Activated CD4-positive, alpha-beta T cell treated with anti-CD3 and anti-CD28 coated beads, Interleukin-2, amount 50 U/mL, for 4 hours (primary cell): ENCODE data around the gene PLCL2.
A peak's percentile ranks its signal among the peaks of the same experiment; 100 is the strongest.

Experiments used
- DNase-seq, 2 experiments: peaks; one replicate each; pipeline ENCODE4 v3.0.0-alpha.2; 2020

PLCL2 gene

GRCh38 chr3:16896094-16896627, 11.4 kb downstream of the PLCL2 start:
- no peak for DNase-seq

DNA sequence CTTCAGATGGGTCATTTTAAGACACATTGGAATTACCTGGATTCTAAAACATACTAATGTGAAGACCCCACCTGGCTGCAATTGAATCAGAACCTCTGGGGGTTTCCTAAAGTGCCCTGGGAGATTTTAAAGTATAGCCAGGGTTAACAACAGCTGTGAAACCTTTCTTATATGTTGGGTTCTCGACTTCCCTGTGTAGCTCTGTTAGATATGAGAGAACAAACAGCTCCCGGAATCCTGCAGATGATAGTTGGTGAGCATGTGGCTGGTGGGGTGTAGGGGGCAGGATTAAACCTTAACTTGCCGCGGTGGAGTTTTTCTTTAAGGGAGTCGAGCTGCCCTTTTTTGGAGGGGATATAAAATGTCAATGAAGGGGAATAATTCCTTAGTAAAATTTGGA, 12.1 kb downstream of the PLCL2 start:
- DNase-seq, result no peak

DNA sequence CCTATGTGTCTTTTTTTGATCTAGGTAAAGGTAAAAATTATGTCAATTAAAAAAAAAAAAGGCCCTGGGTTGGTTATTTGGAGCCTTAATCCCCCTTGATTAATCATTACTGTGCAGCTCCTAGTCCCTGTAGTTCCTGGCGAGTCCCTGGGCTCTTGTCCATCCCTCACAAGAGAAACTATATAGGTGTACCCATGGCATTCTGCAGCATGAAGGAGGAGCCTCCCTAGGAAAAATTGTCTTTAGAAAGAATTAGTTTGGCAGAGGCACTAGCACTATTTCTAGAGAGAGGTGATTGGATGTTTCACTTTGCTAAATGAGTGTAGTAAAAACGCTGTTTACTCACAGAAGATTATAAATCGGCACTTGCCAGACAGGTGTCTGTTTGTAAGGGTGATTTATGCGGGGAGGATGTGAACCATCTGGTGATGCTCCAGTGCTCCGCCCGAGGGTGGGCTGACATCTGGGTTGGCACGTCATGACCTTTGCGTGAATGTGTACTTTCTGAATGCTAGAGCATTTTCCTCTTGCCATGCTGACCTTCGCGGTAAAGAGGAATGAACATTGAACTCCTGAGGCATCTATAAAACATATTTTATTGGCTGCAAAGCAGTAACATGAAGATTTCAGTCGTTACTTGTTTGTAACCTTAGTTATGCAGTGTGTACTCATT, 12.6 kb downstream of the PLCL2 start:
- DNase-seq, result no peak

DNA sequence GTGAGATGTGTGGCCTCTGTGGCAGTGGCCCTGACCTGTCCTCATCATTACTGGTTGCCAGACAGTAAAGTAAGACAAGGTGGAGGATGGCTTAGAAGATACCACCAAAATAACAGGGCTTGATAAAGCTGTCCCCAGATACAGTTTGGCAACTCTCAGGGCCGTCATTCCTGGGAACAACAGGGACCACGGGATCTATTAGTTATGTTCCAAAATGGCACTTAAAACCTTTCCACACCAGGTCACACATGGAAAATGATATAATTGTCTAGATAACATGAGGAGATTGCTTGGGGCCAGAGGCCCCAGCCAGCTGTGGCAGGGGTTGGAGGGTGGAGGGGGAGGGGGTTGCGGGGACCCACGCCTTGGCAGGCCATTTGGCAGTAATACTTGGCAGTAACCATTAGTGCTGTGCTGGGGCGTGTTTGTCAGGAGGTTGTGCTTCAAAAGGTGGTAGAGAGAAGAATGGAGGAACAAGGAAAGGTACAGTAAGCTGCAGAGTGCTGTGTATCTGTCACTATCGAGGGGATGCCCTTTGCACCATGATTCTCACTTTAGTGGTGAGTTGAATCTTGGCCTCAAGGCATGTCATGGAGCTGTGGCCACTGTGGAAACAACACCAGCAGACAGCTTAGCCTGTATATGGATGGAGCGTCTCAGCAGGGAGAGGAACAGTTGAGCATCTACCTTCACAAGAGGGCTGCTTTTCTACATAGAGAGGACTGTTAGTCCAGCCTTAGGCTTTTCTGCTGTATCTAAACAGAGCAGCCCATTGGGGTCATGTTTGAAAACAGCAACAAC, 14.0 kb downstream of the PLCL2 start:
- no peak for DNase-seq

DNA sequence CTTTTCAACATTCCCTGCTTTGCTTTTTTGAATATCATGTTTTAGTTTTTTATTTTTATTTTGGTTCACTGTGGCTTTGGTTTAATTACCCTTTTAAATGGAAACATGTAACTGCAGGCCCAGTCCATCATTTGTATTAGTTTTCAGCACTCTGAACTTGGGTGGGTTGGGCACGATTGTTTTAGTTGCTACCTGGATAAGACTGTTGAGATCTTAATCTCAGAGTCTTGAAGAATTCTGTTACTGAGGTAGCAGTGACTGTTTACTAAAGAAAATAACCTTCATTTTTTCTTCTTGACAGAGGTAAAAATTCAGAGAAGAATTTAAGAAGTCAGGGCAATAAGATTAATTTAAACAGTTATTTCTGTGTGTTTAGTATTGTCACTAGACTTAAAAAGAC, 15.2 kb downstream of the PLCL2 start:
- DNase-seq, result no peak

DNA sequence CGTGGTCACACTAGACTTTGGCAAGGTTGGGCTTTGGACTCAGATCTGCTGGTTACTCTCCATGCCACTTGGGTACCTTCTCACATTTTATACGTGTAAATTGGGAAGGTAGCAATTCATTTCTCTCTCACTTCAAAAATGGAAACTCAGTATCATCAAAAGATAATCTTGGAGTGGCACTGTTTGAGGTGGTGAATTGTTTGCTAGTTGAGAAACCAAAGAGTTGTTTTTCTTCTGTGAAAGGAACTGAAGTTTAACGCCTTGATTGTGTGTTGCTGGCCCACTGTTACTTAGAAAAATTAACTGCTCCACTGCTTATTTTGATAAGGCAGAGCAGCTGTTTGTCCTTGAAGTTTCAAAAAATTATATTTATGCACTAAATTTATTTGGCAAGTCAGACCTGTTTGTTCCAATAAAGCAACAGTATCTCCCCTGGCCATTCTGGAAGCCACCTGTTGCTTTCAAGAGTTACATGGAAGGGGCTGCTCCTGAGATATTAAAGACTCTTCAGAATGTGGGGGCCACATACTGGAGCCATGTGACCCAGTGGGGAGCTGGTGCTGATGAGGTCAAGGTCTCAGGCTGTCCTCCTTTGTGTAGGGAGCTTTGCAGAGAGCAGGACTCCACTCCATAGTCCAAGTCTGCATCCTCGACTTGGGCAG, 16.2 kb downstream of the PLCL2 start:
- DNase-seq, result no peak

GRCh38 chr3:16904423-16905417, 20.0 kb downstream of the PLCL2 start:
- DNase-seq, result peak in 1 of 2 experiments; percentile 21

- DNase-seq, result no peak
Observed at GRCh38 chr3:16905704-16906103, 20.9 kb downstream of the PLCL2 start.

DNA sequence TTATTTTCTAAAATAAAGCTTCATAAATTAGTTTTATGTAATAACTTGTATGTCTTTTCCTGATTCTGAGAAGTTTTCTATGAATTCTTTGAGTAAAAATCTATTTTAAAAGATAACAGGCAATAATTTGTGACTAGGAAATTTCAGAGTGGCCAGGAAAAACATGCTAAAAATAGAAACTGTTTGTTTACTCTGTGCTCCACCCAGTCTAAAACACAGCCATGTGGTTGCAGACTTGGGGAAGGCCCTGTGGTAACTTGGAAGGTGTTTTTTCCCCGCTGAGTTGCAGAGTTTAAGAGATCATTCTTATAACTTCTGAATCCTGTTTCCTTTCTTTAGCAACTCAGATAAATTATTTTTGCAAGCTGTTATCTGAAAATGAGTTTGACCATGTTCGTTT, 21.9 kb downstream of the PLCL2 start:
- DNase-seq, result no peak

- no peak for DNase-seq
Observed at GRCh38 chr3:16907243-16907642, 22.5 kb downstream of the PLCL2 start.

- DNase-seq, result no peak
Observed at GRCh38 chr3:16908016-16908807, 23.5 kb downstream of the PLCL2 start.

DNA sequence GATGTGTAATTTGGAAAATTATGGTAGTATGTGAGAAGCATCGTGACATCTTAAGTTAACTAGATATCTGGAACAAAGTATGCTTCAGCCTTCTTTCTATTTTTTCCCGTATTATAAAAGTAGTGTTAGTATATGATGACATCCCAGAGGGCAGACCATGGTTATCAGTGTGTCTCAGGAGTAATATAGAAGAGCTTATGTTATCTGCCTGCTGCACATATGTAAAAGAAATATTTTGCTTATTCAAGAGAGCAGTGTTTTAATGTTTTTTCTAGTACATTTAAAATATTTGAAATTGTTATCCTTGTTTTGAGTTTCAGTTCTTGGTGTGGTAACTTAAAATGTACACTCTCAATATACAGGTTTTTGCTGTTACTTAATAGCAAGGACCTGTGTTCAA, 24.1 kb downstream of the PLCL2 start:
- DNase-seq, result no peak

DNA sequence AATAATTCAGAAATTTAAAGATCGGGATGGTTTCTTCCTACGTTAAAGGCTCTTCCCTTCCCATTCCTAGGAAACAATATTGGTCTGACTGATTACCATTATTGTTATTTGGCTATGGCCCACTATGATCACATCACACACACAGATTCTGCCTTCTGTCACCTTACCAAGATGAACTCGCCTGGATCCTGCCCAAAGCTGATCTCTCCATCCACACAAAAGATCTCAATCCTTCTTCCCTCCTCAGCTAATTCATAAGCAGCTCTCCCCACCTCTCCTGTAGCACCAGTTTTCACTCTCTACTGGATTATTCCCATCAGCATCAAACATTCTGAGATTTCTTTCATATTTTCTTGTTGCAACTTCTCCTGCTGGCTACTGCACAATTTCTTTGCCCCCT, 25.0 kb downstream of the PLCL2 start:
- DNase-seq, result no peak

GRCh38 chr3:16910207-16910606, 25.5 kb downstream of the PLCL2 start:
- no peak for DNase-seq

- DNase-seq, result no peak
Observed at GRCh38 chr3:16911916-16912315, 27.2 kb downstream of the PLCL2 start.

DNA sequence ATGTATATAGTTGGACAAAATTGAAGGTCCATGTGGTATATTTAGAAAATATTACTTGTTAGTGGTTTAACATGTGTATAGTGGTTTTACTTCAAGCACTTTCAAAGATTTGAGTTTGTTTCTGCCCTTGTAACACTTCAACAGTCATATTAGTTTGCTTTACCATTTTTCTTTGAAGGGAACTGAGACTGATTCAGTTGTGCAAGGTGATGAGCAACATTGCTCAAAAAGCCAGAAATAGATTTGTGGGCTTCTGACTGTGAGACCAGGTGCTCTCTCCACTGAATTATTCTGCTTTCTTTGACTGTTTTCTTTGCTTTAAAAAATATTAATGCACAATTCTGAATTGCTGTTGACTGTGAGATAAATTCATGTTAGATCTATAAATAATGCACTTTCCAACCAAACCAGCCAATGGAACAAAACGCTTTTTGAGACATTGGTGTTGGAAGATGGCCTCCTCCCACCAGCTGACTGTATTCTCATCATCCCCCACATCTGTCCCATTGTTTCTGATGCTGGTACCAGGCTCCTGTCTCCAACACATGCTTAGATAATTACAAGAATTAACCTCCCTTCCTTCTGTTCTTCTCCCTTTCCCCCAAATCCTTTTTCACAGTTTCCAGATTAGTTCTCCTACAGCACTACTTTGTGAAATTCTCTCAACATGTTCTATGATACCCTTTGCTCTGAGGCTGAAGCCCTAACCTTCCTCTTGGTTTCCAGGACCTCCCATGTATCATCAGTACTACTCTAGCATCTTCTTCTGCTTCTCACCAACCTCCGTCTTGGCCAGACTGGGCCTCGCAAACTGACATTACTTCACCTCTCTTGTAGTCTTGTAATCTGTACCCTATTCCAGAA, 27.9 kb downstream of the PLCL2 start:
- no peak for DNase-seq

GRCh38 chr3:16913264-16913580, 28.5 kb downstream of the PLCL2 start:
- DNase-seq, result no peak

- no peak for DNase-seq
Observed at GRCh38 chr3:16916840-16917239, 32.1 kb downstream of the PLCL2 start.

DNA sequence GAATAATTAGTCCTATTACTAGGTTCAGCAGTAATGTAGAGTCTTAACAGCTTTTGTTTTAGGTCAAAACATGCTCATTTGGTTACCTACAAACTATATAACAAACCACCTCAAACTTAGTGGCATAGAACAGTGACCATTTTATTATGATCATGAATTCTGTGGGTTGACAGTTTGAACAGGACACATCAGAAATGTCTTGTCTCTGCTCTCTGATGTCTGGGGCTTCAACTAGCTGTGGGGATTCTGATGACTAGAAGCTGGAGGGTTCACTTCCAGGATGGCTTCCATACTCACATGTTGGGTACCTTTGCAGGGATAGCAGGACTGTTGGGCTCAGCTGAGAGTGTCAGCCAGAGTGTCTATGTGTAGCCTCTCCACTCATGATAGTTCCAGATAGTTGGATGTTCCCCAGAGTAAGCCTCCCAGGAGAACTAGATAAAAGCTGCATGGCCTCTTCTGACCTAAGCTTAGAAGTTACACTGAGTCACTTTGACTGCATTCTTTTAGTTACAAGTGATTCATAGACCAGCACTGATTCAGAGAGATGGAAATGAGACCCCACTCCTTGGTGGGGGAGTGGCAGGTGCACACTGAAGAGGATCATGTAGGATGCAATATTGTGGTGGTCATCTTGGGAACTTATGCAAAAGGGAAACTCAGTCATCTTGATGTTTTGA, 32.6 kb downstream of the PLCL2 start:
- no peak for DNase-seq
